ENCODE measurements around the gene GRM1.

DNA sequence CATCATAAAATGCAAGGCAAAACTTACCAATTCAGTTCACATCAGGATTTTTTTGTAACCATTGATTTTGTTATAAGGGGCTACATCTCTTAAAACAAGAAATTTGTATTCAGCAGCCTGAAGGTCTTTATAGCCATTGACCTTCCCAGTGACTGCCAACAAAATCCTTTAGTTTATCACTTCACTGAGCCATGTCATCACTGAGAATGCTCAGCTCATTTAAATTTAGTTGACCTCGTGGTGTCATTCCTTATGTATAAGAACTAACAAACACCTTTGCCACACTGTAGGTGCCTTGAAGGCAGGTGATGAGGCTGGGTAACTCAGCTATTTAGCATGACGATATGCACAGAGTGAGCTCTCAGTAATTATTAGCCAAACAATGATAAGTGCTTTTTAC lies 77.7 kb downstream of the GRM1 start:
- TF ChIP-seq, protein P1, sequence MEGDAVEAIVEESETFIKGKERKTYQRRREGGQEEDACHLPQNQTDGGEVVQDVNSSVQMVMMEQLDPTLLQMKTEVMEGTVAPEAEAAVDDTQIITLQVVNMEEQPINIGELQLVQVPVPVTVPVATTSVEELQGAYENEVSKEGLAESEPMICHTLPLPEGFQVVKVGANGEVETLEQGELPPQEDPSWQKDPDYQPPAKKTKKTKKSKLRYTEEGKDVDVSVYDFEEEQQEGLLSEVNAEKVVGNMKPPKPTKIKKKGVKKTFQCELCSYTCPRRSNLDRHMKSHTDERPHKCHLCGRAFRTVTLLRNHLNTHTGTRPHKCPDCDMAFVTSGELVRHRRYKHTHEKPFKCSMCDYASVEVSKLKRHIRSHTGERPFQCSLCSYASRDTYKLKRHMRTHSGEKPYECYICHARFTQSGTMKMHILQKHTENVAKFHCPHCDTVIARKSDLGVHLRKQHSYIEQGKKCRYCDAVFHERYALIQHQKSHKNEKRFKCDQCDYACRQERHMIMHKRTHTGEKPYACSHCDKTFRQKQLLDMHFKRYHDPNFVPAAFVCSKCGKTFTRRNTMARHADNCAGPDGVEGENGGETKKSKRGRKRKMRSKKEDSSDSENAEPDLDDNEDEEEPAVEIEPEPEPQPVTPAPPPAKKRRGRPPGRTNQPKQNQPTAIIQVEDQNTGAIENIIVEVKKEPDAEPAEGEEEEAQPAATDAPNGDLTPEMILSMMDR (IDR thresholded peaks at IDR 0.05; ENCODE audit: extremely low read depth in 1 of 2, insufficient read depth in 1 of 2, low read depth in 1 of 2, low read length in 2 of 2), result no peak
- TF ChIP-seq EZH2 (IDR thresholded peaks at IDR 0.05; ENCODE audit: borderline replicate concordance, low read depth, low read length, severe bottlenecking) (no peak), POLR2AphosphoS5 (IDR thresholded peaks at IDR 0.05; ENCODE audit: insufficient read depth, low read depth, low read length) (no peak), POLR2A (IDR thresholded peaks at IDR 0.05; ENCODE audit: low read depth, low read length) (no peak), JUN (IDR thresholded peaks at IDR 0.05; ENCODE audit: borderline replicate concordance, insufficient read depth, insufficient read length, low read depth) (no peak), GATA2 (IDR thresholded peaks at IDR 0.05; ENCODE audit: insufficient read depth, insufficient read length, low read depth, low read length) (no peak), FOS (IDR thresholded peaks at IDR 0.05; ENCODE audit: borderline replicate concordance, insufficient read depth, low read length) (no peak)
- TF ChIP-seq, protein P2, sequence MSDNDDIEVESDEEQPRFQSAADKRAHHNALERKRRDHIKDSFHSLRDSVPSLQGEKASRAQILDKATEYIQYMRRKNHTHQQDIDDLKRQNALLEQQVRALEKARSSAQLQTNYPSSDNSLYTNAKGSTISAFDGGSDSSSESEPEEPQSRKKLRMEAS (IDR thresholded peaks at IDR 0.05; ENCODE audit: insufficient read depth, insufficient read length), result no peak

All from endothelial cell of umbilical vein (primary cell).